ENCODE measurements around the gene RPS19BP1. TPM values are rescaled to one million over a fixed set of nuclear protein-coding genes. Genes with fewer than 3 reads are reported as not detected.
"Not testable (repeated sequence)": the region's sequence is repeated elsewhere in the genome, so short reads cannot be mapped to it uniquely, and the experiment has no call there.

Gene RPS19BP1
- total RNA-seq, 1 experiment from 2014 or later: 77.0 TPM

- DNase-seq (ENCODE audit: low read depth): peak; percentile 28
Measured at GRCh38 chr22:39514373-39514973, 18.1 kb downstream of the RPS19BP1 start.

- DNase-seq (ENCODE audit: low read depth): no peak
Measured at GRCh38 chr22:39513791-39514190, 18.8 kb downstream of the RPS19BP1 start.

DNA sequence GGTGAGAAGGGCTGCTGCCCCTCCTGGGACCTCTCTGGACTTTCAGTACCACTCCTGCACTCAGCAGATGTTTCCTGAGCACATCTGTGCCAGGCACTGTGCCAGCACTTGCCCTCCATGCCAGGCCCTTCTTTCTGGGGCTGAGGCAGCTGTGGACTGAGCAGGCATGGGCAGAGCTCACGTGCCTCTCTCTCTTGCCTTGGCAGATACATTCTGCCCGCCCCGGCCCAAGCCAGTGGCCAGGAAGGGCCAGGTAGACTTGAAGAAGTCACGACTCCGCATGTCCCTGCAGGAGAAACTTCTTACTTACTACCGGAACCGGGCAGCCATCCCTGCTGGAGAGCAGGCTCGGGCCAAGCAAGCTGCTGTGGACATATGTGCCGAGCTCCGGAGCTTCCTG lies 20.5 kb downstream of the RPS19BP1 start:
- DNase-seq (ENCODE audit: low read depth): no peak

DNA sequence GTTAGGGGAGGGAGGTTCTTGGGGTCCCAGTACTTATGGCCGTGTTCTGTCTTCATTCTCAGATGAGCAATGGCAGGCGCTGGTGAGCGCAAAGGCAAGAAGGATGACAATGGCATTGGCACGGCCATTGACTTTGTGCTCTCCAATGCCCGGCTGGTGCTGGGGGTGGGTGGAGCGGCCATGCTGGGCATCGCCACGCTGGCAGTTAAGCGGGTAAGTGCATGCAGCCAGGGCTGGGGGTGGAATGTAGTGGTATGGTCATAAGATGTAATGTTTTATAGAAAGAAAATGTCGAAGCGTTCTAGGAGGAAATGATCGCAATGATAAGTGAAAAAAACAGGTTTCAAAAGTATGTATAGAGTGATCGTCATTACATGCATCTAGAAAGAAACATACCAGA lies 21.3 kb downstream of the RPS19BP1 start:
- DNase-seq (ENCODE audit: low read depth): no peak

DNA sequence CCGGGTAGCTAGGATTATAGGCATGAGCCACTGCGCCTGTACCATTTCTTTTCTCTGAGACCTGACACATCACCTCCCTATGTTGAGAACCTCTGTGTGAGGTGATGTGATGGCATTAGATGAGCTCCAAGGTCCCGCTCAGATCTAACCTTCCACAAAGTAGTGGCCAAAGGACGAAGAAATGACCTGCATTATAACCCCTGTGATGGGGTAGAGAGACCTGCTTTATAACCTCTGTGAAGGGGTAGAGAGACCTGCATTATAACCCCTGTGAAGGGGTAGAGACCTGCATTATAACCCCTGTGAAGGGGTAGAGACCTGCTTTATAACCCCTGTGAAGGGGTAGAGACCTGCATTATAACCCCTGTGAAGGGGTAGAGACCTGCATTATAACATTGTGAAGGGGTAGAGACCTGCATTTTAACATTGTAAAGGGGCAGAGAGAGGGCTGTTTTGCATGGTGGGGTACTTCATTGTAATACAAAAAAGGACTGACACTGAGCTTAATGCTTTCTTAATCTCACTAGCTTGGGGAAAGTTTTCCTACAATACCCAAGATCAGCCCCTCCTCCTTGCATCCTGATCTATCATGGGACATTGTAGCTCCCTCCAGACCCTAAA lies 21.9 kb downstream of the RPS19BP1 start:
- no peak for DNase-seq (ENCODE audit: low read depth)

DNA sequence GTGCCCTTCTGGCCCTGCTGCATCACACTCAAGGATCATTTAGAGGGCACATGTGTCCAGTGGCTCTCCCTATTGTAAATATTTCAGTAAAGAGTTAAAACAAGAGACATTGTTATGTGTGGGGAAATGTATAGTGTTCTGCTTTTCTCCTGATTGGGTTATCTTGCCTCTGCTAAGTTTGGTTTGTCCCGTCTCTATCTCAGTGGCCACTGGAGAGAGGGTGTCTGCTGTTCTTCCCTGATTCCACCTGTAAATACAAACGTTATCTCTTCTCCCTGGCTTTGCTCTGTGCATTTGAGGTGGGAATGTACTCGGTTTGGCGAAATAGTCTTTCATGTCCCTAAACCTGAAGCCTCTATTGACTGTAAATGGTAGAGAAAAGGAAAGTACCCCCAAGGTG lies 24.2 kb downstream of the RPS19BP1 start:
- no peak for DNase-seq (ENCODE audit: low read depth)

- DNase-seq (ENCODE audit: low read depth): not testable (repeated sequence)
Measured at GRCh38 chr22:39507021-39507420, 25.5 kb downstream of the RPS19BP1 start.

DNA sequence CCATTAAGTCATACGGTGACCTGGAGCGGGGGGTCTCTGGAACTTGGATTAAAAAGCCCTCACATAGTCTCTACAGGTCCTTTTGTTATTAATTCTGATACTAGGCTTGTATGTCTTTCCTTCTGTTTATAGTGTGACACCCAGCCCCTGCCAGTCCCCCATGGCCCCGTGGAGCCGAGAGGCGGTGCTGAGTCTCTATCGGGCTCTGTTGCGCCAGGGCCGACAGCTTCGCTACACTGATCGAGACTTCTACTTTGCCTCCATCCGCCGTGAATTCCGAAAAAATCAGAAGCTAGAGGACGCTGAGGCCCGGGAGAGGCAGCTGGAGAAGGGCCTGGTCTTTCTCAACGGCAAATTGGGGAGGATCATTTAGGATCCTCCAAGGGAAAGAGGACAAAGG lies 28.5 kb downstream of the RPS19BP1 start:
- DNase-seq (ENCODE audit: low read depth): no peak

- no peak for DNase-seq (ENCODE audit: low read depth)
Measured at GRCh38 chr22:39503630-39504029, 28.9 kb downstream of the RPS19BP1 start.

GRCh38 chr22:39502789-39503409 lies 29.6 kb downstream of the RPS19BP1 start:
- DNase-seq (ENCODE audit: low read depth): no peak

DNA sequence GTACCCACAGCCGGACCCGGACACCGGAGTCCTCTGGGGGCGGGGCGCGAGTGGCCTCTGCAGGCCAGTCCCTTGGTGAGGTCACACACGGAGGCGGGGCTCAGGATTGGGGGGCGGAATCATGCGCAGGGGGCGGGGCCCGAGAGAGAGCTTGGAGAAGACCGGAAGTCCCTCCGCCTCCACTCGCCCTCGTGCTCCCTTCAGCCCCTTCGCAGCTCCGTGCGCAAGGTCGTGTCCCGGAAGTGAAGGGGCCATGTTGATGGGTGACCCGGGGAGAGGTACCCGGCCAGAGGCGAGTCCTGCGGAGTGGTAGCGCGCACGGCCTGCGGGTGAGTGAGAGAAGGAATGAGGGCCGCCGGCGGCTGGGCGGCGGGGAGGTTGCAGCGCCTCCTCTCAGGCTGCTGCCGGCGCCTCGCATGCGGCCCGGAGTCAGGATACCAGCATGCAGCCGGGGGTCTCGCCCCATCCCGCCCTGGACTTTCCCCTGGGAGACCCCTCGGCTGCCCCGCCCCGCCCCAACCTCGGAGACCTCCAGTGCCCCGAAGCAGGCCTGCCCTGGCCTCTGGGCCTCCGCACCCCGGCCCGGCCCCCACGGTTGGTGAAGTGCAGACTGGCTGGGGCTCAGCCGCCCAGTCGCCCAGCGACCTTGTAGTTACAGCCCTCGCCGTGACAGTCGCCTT lies 30.3 kb downstream of the RPS19BP1 start, which contains the start of gene MIEF1:
MIEF1 (plus strand) TSS at position 182 of the 680 bp plus-strand sequence. CDS start 9,005 bp downstream, outside the sequence.
- peak; percentile 92 for DNase-seq (ENCODE audit: low read depth)

- DNase-seq (ENCODE audit: low read depth): no peak
Measured at GRCh38 chr22:39501644-39502108, 30.9 kb downstream of the RPS19BP1 start.

DNA sequence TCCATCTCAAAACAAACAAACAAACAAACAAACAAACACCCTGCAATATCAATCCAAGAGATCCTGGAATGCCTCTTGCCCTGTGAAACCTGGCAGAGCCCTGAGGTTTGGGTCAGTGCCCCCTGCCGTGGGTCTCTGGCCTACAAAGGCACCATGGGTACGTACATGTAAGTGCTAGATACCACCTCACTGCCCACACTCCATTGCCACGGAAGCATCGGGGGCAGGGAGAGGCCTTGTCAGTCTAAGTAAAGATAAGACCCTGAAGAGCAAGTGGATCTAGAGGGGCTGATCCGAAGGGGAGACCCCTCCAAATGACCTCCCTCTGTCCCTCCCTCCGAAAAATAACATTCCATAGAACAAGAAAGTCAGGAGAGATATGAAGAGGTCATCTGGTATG lies 32.4 kb downstream of the RPS19BP1 start:
- DNase-seq (ENCODE audit: low read depth): no peak

DNA sequence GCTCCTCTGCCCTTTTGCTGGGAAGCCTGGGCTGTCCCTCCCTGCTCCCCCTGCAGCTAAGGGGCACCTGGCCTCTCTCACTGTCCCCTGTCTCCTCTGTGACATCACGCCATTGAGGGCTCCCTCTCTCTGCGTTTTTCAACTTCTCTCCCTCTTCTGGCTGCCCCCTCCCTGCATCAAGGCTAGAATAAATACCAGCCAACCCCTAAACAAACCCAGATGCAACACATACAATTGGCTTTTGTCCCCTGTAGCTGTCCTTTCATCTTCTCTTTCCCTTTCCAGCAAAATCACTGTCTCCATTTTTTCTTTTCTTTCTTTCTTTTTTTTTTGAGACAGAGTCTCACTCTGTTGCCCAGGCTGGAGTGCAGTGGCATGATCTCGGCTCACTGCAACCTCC lies 33.7 kb downstream of the RPS19BP1 start:
- no peak for DNase-seq (ENCODE audit: low read depth)

GRCh38 chr22:39498368-39498767 lies 34.2 kb downstream of the RPS19BP1 start:
- DNase-seq (ENCODE audit: low read depth): no peak

GRCh38 chr22:39497429-39497828 lies 35.1 kb downstream of the RPS19BP1 start:
- no peak for DNase-seq (ENCODE audit: low read depth)

- DNase-seq (ENCODE audit: low read depth): peak; percentile 62
Measured at GRCh38 chr22:39496131-39496838, 36.3 kb downstream of the RPS19BP1 start.

GRCh38 chr22:39494471-39495120 lies 38.0 kb downstream of the RPS19BP1 start:
- no peak for DNase-seq (ENCODE audit: low read depth)

- peak; percentile 80 for DNase-seq (ENCODE audit: low read depth)
Measured at GRCh38 chr22:39493759-39494158, 38.8 kb downstream of the RPS19BP1 start.

DNA sequence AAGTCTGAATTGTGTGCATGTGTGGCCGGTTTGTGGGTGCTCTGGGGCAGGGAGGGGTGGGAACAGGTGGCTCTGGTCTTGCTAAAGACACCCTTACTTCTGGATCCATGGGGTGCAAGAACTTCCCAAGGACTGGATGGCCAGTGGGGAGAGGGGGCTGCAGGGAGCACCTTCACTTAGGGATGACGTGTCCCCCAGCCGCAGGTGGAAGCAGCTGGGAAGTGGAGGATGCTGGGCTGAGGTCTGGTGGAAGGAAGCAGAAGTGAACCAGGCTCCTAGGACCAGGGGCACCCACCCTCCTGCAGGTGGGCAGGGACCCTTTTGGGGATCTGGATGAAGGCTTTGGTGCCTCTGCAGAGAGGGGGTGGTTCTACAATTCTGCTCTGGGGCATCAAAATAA lies 40.4 kb downstream of the RPS19BP1 start:
- DNase-seq (ENCODE audit: low read depth): no peak

DNA sequence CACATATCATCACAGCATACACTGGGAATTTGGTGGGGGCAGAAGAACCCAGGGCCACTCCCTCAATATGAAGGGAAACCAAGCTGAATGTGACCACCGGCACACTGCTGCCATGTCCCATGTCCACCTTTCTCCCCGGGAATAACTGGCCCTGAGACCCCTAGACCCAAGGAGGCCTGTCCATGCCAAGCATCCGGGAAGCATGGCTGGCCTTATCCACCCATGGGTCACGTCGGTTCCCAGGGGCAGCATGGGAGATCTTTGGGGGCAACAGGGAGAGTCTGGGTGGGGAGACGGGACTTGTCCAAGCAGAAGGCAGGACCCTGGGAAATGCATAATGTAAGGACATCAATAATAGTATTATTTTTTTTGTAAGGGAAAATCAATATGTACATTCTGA lies 40.9 kb downstream of the RPS19BP1 start:
- no peak for DNase-seq (ENCODE audit: low read depth)

Measured in M059J (cell line).